ENCODE measurements around the gene RCAN1. TPM values are rescaled to one million over a fixed set of nuclear protein-coding genes. Genes with fewer than 3 reads are reported as not detected.

RCAN1 gene
- 3.2 TPM for total RNA-seq

GRCh38 chr21:34614628-34615486 lies at the start of gene RCAN1:
TSS of gene RCAN1 (minus strand) at chr21:34615113. CDS start at chr21:34615011, 102 bp downstream.
- peak; percentile 65 to 97 (median 94) for DNase-seq (ENCODE audit: low read depth in 2 of 3, low spot score in 2 of 3)

- DNase-seq (ENCODE audit: low read depth in 2 of 3, low spot score in 2 of 3) = no peak
Measured at GRCh38 chr21:34661848-34662247, 46.9 kb upstream of the RCAN1 start.

- no peak for DNase-seq (ENCODE audit: low read depth in 2 of 3, low spot score in 2 of 3)
Measured at GRCh38 chr21:34653522-34653921, 38.6 kb upstream of the RCAN1 start.

GRCh38 chr21:34651642-34652041 lies 36.7 kb upstream of the RCAN1 start:
- DNase-seq (ENCODE audit: low read depth in 2 of 3, low spot score in 2 of 3) = no peak

- no peak for DNase-seq (ENCODE audit: low read depth in 2 of 3, low spot score in 2 of 3)
Measured at GRCh38 chr21:34650861-34651431, 36.0 kb upstream of the RCAN1 start.

- no peak for DNase-seq (ENCODE audit: low read depth in 2 of 3, low spot score in 2 of 3)
Measured at GRCh38 chr21:34649400-34649799, 34.5 kb upstream of the RCAN1 start.

GRCh38 chr21:34648739-34649297 lies 33.9 kb upstream of the RCAN1 start:
- DNase-seq (ENCODE audit: low read depth in 2 of 3, low spot score in 2 of 3) = no peak

- no peak for DNase-seq (ENCODE audit: low read depth in 2 of 3, low spot score in 2 of 3)
Measured at GRCh38 chr21:34647555-34647954, 32.6 kb upstream of the RCAN1 start.

GRCh38 chr21:34644825-34645224 lies 29.9 kb upstream of the RCAN1 start:
- no peak for DNase-seq (ENCODE audit: low read depth in 2 of 3, low spot score in 2 of 3)

- DNase-seq (ENCODE audit: low read depth in 2 of 3, low spot score in 2 of 3) = peak in 2 of 3 donors; percentile 15 to 51
Measured at GRCh38 chr21:34642211-34643075, 27.5 kb upstream of the RCAN1 start.

GRCh38 chr21:34640858-34641257 lies 25.9 kb upstream of the RCAN1 start:
- DNase-seq (ENCODE audit: low read depth in 2 of 3, low spot score in 2 of 3) = no peak

GRCh38 chr21:34639882-34640788 lies 25.2 kb upstream of the RCAN1 start:
- DNase-seq (ENCODE audit: low read depth in 2 of 3, low spot score in 2 of 3) = peak in 2 of 3 donors; percentile 22 to 57

- no peak for DNase-seq (ENCODE audit: low read depth in 2 of 3, low spot score in 2 of 3)
Measured at GRCh38 chr21:34639250-34639649, 24.3 kb upstream of the RCAN1 start.

- no peak for DNase-seq (ENCODE audit: low read depth in 2 of 3, low spot score in 2 of 3)
Measured at GRCh38 chr21:34636961-34637360, 22.0 kb upstream of the RCAN1 start.

- DNase-seq (ENCODE audit: low read depth in 2 of 3, low spot score in 2 of 3) = no peak
Measured at GRCh38 chr21:34635307-34635706, 20.4 kb upstream of the RCAN1 start.

GRCh38 chr21:34632498-34632897 lies 17.6 kb upstream of the RCAN1 start:
- no peak for DNase-seq (ENCODE audit: low read depth in 2 of 3, low spot score in 2 of 3)

- peak; percentile 29 to 76 (median 51) for DNase-seq (ENCODE audit: low read depth in 2 of 3, low spot score in 2 of 3)
Measured at GRCh38 chr21:34630536-34631143, 15.7 kb upstream of the RCAN1 start.

GRCh38 chr21:34626131-34626530 lies 11.2 kb upstream of the RCAN1 start:
- DNase-seq (ENCODE audit: low read depth in 2 of 3, low spot score in 2 of 3) = no peak

- DNase-seq (ENCODE audit: low read depth in 2 of 3, low spot score in 2 of 3) = no peak
Measured at GRCh38 chr21:34625030-34625593, 10.2 kb upstream of the RCAN1 start.
